Fibroblast of lung (primary cell): Measurements from ENCODE around the gene ATAD3B. TPM values are rescaled to one million over a fixed set of nuclear protein-coding genes. Genes with fewer than 3 reads are reported as not detected.
"Not testable (repeated sequence)": the region's sequence is repeated elsewhere in the genome, so short reads cannot be mapped to it uniquely, and the experiment has no call there.

ENCODE experiments used
- DNase-seq, 2 donors: peaks; one replicate each; pipeline versions ENCODE4 v3.0.0 to v3.0.0-alpha.2; 2010; ENCODE audit warnings: low read depth in 2 of 2
- H2AFZ ChIP-seq: 2 replicates; pipeline ENCODE4 v1.5.1; 2012; ENCODE audit warnings: low read length, control low read depth, inconsistent platforms
- H3K27ac ChIP-seq: 2 replicates; pipeline ENCODE4 v1.5.1; 2011; ENCODE audit warnings: low read length, control low read depth; ENCODE audit not compliant: insufficient read depth
- H3K27me3 ChIP-seq: 2 replicates; pipeline ENCODE4 v1.5.1; 2011; ENCODE audit warnings: mild to moderate bottlenecking, low read length; ENCODE audit not compliant: control insufficient read depth, insufficient read depth
- H3K36me3 ChIP-seq: 2 replicates; pipeline ENCODE4 v1.5.1; 2011; ENCODE audit warnings: low read length; ENCODE audit not compliant: control insufficient read depth, insufficient read depth
- H3K4me1 ChIP-seq: 2 replicates; pipeline ENCODE4 v1.5.1; 2011; ENCODE audit warnings: low read length; ENCODE audit not compliant: control insufficient read depth, insufficient read depth; ENCODE audit errors: extremely low read depth
- H3K4me2 ChIP-seq: 2 replicates; pipeline ENCODE4 v1.5.1; 2011; ENCODE audit warnings: low read length, control low read depth; ENCODE audit not compliant: insufficient read depth; ENCODE audit errors: extremely low read depth
- H3K4me3 ChIP-seq, 4 experiments: fragments of 200-600 bp in 1 of 4; sonication (generic) in 1 of 4; replicated peaks in 1 of 4; 2 replicates each; pipeline ENCODE4 v1.5.1; 2011 to 2016; ENCODE audit warnings: low read length in 4 of 4, low read depth in 3 of 4, mild to moderate bottlenecking in 3 of 4, control low read depth in 2 of 4, inconsistent platforms in 1 of 4, mixed read lengths in 1 of 4; ENCODE audit not compliant: insufficient read depth in 1 of 4; ENCODE audit errors: control extremely low read depth in 1 of 4
- H3K79me2 ChIP-seq: 2 replicates; pipeline ENCODE4 v1.5.1; 2012; ENCODE audit warnings: mild to moderate bottlenecking, low read length, inconsistent platforms; ENCODE audit not compliant: control insufficient read depth, insufficient read depth
- H3K9ac ChIP-seq: 2 replicates; pipeline ENCODE4 v1.5.1; 2011; ENCODE audit warnings: mild to moderate bottlenecking, low read length, control low read depth; ENCODE audit not compliant: insufficient read depth
- H3K9me3 ChIP-seq: 2 replicates; pipeline ENCODE4 v1.5.1; 2012; ENCODE audit warnings: low read depth, low read length; ENCODE audit not compliant: control insufficient read depth, insufficient read depth
- H4K20me1 ChIP-seq: 2 replicates; pipeline ENCODE4 v1.5.1; 2011; ENCODE audit warnings: low read length; ENCODE audit not compliant: control insufficient read depth, insufficient read depth; ENCODE audit errors: extremely low read depth
- EZH2 ChIP-seq: IDR thresholded peaks from 2 replicates; pipeline ENCODE4 v1.5.1; 2012; ENCODE audit warnings: low read length, control low read depth, mild to moderate bottlenecking; ENCODE audit errors: missing control alignments
- polyA plus RNA-seq, 2 donors: library from polyadenylated mRNA; depleted of rRNA in 1 of 2; stranded (reverse) in 1 of 2; unstranded in 1 of 2; fragments of >200 nt; gene quantifications; 2 replicates each; pipeline ENCODE4 v1.2.1, GENCODE V29; 2011 to 2012; ENCODE audit warnings: missing spikeins in 1 of 2
- total RNA-seq: library from RNA; depleted of rRNA; stranded (reverse); fragments of >200 nt; gene quantifications from 2 replicates; pipeline ENCODE4 v1.2.1, GENCODE V29; 2014
- TF ChIP-seq, protein P1 (sequence below), 2 donors: IDR thresholded peaks in 1 of 2; conservative IDR thresholded peaks in 1 of 2; 1 replicate in 1 of 2; 2 replicates in 1 of 2; pipeline ENCODE4 v1.5.1; 2011 to 2012; ENCODE audit warnings: low read length in 2 of 2, control low read depth in 1 of 2, inconsistent platforms in 1 of 2, low read depth in 1 of 2, mild to moderate bottlenecking in 1 of 2

ATAD3B gene
- total and polyA plus RNA-seq, 2 donors (not counting 1 experiment from before 2014, with no cell fraction given), result 7.0 to 15.0 TPM

DNA sequence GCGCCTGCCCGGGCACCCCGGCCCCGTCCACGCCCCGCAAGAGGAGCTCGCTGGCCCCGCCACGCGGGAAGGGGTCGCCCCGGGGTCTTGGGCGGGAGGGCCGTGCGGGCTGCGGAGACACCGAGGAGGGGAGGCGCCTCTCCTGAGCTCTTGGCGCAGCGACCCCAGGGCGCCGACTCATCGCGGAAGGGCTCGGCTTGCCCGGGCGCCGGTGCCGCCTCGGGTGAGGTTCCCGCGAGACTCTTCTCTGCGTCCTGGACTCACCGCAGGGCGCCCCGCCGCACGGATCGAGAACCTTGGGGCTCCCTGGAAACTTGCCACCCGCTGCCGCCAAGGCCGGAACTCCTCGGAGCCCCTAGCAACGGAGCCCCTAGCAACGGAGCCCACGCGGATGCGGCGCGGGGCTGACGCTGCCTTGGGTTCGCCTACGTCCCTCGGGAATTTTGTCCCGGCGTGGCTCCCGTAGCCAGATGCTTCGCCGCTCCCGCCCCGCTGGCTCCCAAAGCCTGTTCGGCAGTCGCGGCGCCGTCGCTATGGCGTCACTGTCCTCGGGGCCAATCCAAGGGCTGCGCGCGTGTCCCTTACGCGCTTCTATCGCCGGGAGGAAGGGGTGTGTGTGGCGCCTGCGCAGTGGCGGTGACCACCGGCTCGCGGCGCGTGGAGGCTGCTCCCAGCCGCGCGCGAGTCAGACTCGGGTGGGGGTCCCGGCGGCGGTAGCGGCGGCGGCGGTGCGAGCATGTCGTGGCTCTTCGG lies 40.1 kb downstream of the ATAD3B start, which contains the start of gene ATAD3A:
ATAD3A (plus strand) TSS at position 630 of the 753 bp plus-strand sequence; CDS start at position 737, 107 bp downstream.
- Histone ChIP-seq H3K79me2 (peaks cover 25% of the 10 kb centered on the region), H3K4me1 (peaks cover 3% of the 10 kb centered on the region), H4K20me1 (no peaks in the 10 kb centered on the region), H3K27ac (peak within 1 kb of the TSS; percentile 99), H3K4me2 (peak within 1 kb of the TSS; percentile 95), H3K4me3 (peak within 1 kb of the TSS; percentile 80 to 88 (median 84)), H2AFZ (peak within 1 kb of the TSS; percentile 80), H3K9ac (peak within 1 kb of the TSS; percentile 99), H3K36me3 (peaks cover 2% of the 10 kb centered on the region), H3K9me3 (no peaks in the 10 kb centered on the region), H3K27me3 (no peaks in the 10 kb centered on the region)
- peak; percentile 98 for DNase-seq
- TF ChIP-seq, protein P1, sequence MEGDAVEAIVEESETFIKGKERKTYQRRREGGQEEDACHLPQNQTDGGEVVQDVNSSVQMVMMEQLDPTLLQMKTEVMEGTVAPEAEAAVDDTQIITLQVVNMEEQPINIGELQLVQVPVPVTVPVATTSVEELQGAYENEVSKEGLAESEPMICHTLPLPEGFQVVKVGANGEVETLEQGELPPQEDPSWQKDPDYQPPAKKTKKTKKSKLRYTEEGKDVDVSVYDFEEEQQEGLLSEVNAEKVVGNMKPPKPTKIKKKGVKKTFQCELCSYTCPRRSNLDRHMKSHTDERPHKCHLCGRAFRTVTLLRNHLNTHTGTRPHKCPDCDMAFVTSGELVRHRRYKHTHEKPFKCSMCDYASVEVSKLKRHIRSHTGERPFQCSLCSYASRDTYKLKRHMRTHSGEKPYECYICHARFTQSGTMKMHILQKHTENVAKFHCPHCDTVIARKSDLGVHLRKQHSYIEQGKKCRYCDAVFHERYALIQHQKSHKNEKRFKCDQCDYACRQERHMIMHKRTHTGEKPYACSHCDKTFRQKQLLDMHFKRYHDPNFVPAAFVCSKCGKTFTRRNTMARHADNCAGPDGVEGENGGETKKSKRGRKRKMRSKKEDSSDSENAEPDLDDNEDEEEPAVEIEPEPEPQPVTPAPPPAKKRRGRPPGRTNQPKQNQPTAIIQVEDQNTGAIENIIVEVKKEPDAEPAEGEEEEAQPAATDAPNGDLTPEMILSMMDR (conservative IDR thresholded peaks at IDR 0.05 in 1 of 2, IDR thresholded peaks at IDR 0.05 in 1 of 2; ENCODE audit: low read depth in 1 of 2, low read length in 2 of 2), result no peak
- no peak for TF ChIP-seq EZH2

DNA sequence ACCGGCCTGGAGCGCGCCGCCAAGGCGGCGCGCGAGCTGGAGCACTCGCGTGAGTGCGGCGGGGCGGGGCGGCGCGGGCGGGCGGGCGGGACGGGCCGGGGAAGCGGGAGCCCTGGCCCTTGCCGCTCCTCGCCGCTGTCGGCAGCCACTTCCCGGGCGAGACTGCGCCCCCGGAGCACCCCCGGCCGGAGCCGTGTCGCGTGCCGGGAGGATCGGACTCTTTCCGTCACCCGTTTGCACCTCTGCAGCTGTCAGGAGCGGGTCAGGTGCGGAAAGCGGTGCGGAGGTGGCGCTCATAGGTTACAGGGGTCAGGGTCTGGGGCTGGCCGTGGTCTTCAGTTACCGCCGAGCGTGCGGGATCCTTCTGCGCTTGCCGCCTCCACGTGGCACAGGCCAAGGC lies 40.9 kb downstream of the ATAD3B start:
- not testable (repeated sequence) for H3K4me1 ChIP-seq, H3K27me3 ChIP-seq, H4K20me1 ChIP-seq, H3K4me2 ChIP-seq, DNase-seq, H3K36me3 ChIP-seq, H2AFZ ChIP-seq, H3K9me3 ChIP-seq
- peak overlapping the region; percentile 61 for H3K27ac ChIP-seq
- peaks cover 25% of the 10 kb centered on the region for H3K79me2 ChIP-seq
- H3K4me3 ChIP-seq, result peak overlapping the region in 2 of 4 experiments; percentile 55 to 88
- H3K9ac ChIP-seq, result peak overlapping the region; percentile 59

DNA sequence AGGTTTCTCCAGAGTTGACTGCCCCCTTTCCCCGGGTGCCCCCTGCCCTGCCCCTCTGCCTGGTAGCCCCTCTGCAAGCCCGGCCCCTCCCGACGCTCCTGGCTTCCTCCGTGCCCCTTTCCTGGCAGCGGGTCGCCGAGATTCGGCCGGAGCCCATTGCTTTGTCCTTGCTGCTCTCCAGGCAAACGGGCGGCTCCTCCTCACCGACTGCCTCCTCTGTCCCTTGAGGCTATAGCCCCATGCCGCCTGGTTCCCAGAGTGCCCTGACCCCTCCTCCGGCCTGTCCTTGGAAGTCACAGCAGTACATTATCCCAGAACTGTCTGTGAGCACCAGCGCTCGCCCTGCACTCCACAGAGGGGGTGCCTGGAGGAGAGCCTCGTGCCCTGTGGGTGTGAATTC lies 42.1 kb downstream of the ATAD3B start:
- H2AFZ ChIP-seq, H3K27me3 ChIP-seq, H3K9me3 ChIP-seq, H3K4me1 ChIP-seq, H3K27ac ChIP-seq, H3K9ac ChIP-seq, H3K4me2 ChIP-seq, H4K20me1 ChIP-seq, DNase-seq: not testable (repeated sequence)
- H3K4me3 ChIP-seq, result peak overlapping the region in 1 of 4 experiments; percentile 7
- peaks cover 25% of the 10 kb centered on the region for H3K79me2 ChIP-seq
- peaks cover 11% of the 10 kb centered on the region for H3K36me3 ChIP-seq

DNA sequence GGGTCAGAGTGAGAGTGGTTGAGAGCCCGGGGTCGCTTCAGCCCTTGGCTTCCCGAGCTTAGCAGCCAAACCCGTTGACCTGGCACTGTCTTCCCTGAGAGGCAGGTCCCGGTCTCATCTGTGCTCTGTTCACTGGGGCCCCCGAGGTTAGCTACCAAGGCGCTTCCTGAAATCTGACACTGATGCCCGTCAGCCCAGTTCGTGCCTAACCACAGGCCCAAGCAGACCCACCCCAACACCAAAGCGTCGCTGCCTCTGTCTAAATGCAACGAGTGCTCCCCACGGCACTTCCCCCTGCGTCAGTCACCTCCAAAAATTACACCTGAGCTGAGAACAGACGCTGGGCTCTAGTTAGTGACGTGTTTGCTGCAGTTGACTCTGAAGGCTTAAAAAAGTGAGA lies 42.8 kb downstream of the ATAD3B start:
- H3K9me3 ChIP-seq, H3K27me3 ChIP-seq, DNase-seq, H3K4me3 ChIP-seq, H4K20me1 ChIP-seq, H3K4me2 ChIP-seq, H3K4me1 ChIP-seq, H3K27ac ChIP-seq, H3K9ac ChIP-seq, H2AFZ ChIP-seq: not testable (repeated sequence)
- H3K79me2 ChIP-seq, result peaks cover 25% of the 10 kb centered on the region
- H3K36me3 ChIP-seq, result peaks cover 11% of the 10 kb centered on the region

DNA sequence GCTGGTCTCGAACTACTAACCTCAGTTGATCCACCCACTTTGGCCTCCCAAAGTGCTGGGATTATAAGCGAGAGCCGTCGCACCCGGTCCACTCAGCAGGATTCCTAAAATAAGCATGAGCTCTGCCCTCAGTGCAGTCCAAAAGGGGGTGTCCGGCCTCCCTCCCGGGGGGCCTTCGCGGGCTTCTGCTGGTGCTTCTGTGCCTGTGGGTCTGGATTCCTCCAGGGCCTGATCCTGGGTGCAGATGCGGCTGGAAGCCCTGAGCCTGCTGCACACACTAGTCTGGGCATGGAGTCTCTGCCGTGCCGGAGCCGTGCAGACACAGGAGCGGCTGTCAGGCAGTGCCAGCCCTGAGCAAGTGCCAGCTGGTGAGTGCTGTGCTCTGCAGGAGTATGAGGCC lies 45.4 kb downstream of the ATAD3B start:
- not testable (repeated sequence) for H3K27me3 ChIP-seq, H2AFZ ChIP-seq, H4K20me1 ChIP-seq, H3K9ac ChIP-seq, H3K9me3 ChIP-seq, H3K4me1 ChIP-seq, H3K4me2 ChIP-seq, H3K27ac ChIP-seq, DNase-seq, H3K4me3 ChIP-seq
- Histone ChIP-seq H3K79me2 (peaks cover 25% of the 10 kb centered on the region), H3K36me3 (peaks cover 17% of the 10 kb centered on the region)
